ENCODE measurements around the gene FGF18. TPM values are rescaled to one million over a fixed set of nuclear protein-coding genes. Genes with fewer than 3 reads are reported as not detected.

Gene FGF18
- total and polyA plus RNA-seq, 10 of the 15 experiments (the other 5 are each of a cell fraction or from before 2014, with no cell fraction given): 0.03 to 0.10 (median 0.06) TPM; not detected in 5

DNA sequence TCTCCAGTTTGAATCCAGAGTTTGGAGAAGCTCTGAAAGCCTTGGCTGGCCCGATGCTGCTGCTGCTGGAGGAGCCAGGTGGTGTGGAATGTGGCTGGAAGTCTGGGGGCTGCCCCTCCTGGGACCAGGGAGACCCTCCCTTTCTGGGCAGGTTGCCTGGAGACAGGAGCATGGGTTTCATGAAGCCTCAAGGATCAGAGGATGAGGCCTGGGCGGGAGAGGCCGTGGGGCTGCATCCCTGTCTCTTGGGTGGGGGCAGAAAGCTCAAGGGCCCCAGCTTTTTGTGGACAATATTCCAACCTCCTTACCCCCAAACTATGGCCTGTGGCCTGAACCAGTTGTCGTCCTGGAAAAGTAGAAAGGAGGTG lies 10.1 kb downstream of the FGF18 start:
- H3K4me3 ChIP-seq: no peak overlapping the region
- ChIA-PET RAD21 (ENCODE audit: unreplicated experiment) (no interaction called here), SMC1A (ENCODE audit: uncharacterized antibody, unreplicated experiment) (no interaction called here), CTCF (no interaction called here), POLR2A (no interaction called here)
- ATAC-seq (no peak), DNase-seq (ENCODE audit: low read depth, low spot score) (no peak), FAIRE-seq (no peak)
- no TSS peak for BruUV-seq (replicated peaks)
- H3K9ac ChIP-seq (ENCODE audit: control insufficient read depth, insufficient read depth, low read length): no peak overlapping the region
- no peak overlapping the region for H2AFZ ChIP-seq (ENCODE audit: control insufficient read depth, low read depth, low read length)
- H3K36me3 ChIP-seq (ENCODE audit: control insufficient read depth in 2 of 2, insufficient read depth in 2 of 2, low read length in 1 of 2): no peaks in the 10 kb centered on the region
- no peaks in the 10 kb centered on the region for H3K4me1 ChIP-seq (ENCODE audit: control insufficient read depth, insufficient read depth, low read length)
- TF ChIP-seq SPI1 (IDR thresholded peaks at IDR 0.05; ENCODE audit: borderline replicate concordance, insufficient read depth, low read depth, low read length) (no peak), CHD2 (IDR thresholded peaks at IDR 0.05; ENCODE audit: borderline replicate concordance, low read depth, low read length) (no peak), SRF (IDR thresholded peaks at IDR 0.05; ENCODE audit: low read depth in 2 of 2, low read length in 2 of 2) (no peak), JUNB (IDR thresholded peaks at IDR 0.05) (no peak), PAX5 (IDR thresholded peaks at IDR 0.05; ENCODE audit: borderline replicate concordance, low read depth, low read length) (no peak), FOXM1 (IDR thresholded peaks at IDR 0.05; ENCODE audit: low read depth, low read length) (no peak), SP1 (IDR thresholded peaks at IDR 0.05; ENCODE audit: low read depth, low read length) (no peak), JUND (IDR thresholded peaks at IDR 0.05; ENCODE audit: low read depth, low read length) (no peak), SMC3 (IDR thresholded peaks at IDR 0.05; ENCODE audit: borderline replicate concordance, low read length) (no peak), ZNF217 (IDR thresholded peaks at IDR 0.05) (no peak), TCF3 (IDR thresholded peaks at IDR 0.05; ENCODE audit: borderline replicate concordance, insufficient read depth, low read depth, low read length) (no peak), ZNF622 (IDR thresholded peaks at IDR 0.05) (no peak), BMI1 (IDR thresholded peaks at IDR 0.05; ENCODE audit: borderline replicate concordance) (no peak), BCL3 (IDR thresholded peaks at IDR 0.05; ENCODE audit: borderline replicate concordance, insufficient read depth, low read depth, low read length, poor library complexity, severe bottlenecking) (no peak), GATAD2B (conservative IDR thresholded peaks at IDR 0.05; ENCODE audit: low read depth) (no peak), SUZ12 (IDR thresholded peaks at IDR 0.05; ENCODE audit: unreplicated experiment) (no peak), POLR2AphosphoS2 (IDR thresholded peaks at IDR 0.05; ENCODE audit: low read depth, low read length) (no peak)
- 45% methylated on average over 4 of the region's 4 CpGs for WGBS (ENCODE audit: insufficient coverage, insufficient replicate concordance, low lambda C conversion rate, missing lambda C conversion rate)
- H4K20me1 ChIP-seq (ENCODE audit: control insufficient read depth, insufficient read depth): no peaks in the 10 kb centered on the region
- no peak overlapping the region for H3K27ac ChIP-seq (ENCODE audit: control insufficient read depth, insufficient read depth)
- no peak overlapping the region for H3K4me2 ChIP-seq (ENCODE audit: control insufficient read depth, insufficient read depth)
- in situ Hi-C loops (cut with MboI) (no loop called here), intact Hi-C loops (cut with micrococcal nuclease; ENCODE audit: unreplicated experiment) (loop anchor here (10.0 kb wide), 1 partner anchor 175 kb away; no protein-coding TSS in a partner anchor)
- no peaks in the 10 kb centered on the region for H3K79me2 ChIP-seq (ENCODE audit: control insufficient read depth, insufficient read depth, low read length)
- H3K27me3 ChIP-seq (replicated peaks in 1 of 2; ENCODE audit: control insufficient read depth in 2 of 2, insufficient read depth in 2 of 2, low read length in 1 of 2): no peaks in the 10 kb centered on the region
- H3K9me3 ChIP-seq (replicated peaks; ENCODE audit: control insufficient read depth, insufficient read depth, low read length): no peaks in the 10 kb centered on the region
